ENCODE data around the gene GUCA1C.

DNA sequence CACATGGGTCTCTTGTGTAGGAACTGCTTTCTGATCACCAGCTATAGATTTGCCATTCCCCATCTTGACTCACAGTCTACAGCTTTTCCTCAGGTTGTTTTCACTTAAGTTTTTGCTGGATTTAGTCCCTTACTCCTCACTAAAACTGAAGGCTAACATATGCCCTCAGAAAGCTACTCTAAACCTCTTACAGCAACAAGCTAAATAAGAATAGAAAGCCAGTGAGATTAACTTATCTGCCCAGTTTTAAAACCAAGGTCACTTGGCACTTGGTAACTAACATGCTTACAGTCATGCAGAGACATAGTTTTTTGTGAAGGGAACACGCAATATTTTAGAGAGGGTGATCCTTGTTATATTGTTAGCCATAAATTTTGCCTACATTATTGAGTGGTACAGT lies at the start of gene GUCA1C:
- TF ChIP-seq, protein P1, sequence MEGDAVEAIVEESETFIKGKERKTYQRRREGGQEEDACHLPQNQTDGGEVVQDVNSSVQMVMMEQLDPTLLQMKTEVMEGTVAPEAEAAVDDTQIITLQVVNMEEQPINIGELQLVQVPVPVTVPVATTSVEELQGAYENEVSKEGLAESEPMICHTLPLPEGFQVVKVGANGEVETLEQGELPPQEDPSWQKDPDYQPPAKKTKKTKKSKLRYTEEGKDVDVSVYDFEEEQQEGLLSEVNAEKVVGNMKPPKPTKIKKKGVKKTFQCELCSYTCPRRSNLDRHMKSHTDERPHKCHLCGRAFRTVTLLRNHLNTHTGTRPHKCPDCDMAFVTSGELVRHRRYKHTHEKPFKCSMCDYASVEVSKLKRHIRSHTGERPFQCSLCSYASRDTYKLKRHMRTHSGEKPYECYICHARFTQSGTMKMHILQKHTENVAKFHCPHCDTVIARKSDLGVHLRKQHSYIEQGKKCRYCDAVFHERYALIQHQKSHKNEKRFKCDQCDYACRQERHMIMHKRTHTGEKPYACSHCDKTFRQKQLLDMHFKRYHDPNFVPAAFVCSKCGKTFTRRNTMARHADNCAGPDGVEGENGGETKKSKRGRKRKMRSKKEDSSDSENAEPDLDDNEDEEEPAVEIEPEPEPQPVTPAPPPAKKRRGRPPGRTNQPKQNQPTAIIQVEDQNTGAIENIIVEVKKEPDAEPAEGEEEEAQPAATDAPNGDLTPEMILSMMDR (IDR thresholded peaks at IDR 0.05; ENCODE audit: extremely low read depth in 1 of 2, insufficient read depth in 1 of 2, low read depth in 1 of 2, low read length in 2 of 2): no peak
- TF ChIP-seq JUN (IDR thresholded peaks at IDR 0.05; ENCODE audit: borderline replicate concordance, insufficient read depth, insufficient read length, low read depth): no peak
